ENCODE data around the gene AREL1. TPM values are rescaled to one million over a fixed set of nuclear protein-coding genes. Genes with fewer than 3 reads are reported as not detected.

The AREL1 gene
- total and polyA plus RNA-seq, 7 donors, result 4.8 to 20.2 (median 12.5) TPM

Small RNAs within 50 kb of the gene (small RNA-seq; reads per million reads assigned to genes)
- 0 reads per million in 3 donors for gene RF00409

Other genes with a start within 250 kb of the AREL1 start
- 100 to 1,000 TPM; 182 to 273 (median 215) TPM for gene NPC2, start 219.8 kb downstream of the AREL1 start, total RNA-seq
- gene NPC2, start 219.8 kb downstream of the AREL1 start, polyA plus RNA-seq, result 100 to 1,000 TPM; 176 to 251 (median 230) TPM
- gene ISCA2, start 219.3 kb downstream of the AREL1 start, total RNA-seq, result 10 to 100 TPM in 3 of 4 donors, 1 to 10 TPM in 1; 8.6 to 15.7 (median 12.0) TPM
- gene ISCA2, start 219.3 kb downstream of the AREL1 start, polyA plus RNA-seq, result 10 to 100 TPM; 24.2 to 59.0 (median 27.0) TPM
- gene LTBP2, start 100.8 kb downstream of the AREL1 start, total RNA-seq, result 10 to 100 TPM; 12.1 to 71.2 (median 15.3) TPM
- 1 to 10 TPM in 2 of 3 donors, under 1 TPM in 1; 0.46 to 7.1 (median 1.2) TPM for gene LTBP2, start 100.8 kb downstream of the AREL1 start, polyA plus RNA-seq
- gene FCF1, start 64 bp upstream of the AREL1 start, total RNA-seq, result 10 to 100 TPM; 18.6 to 35.7 (median 28.3) TPM
- gene FCF1, start 64 bp upstream of the AREL1 start, polyA plus RNA-seq, result 10 to 100 TPM; 22.2 to 32.3 (median 23.4) TPM
- gene YLPM1, start 50.2 kb upstream of the AREL1 start, total RNA-seq, result 10 to 100 TPM; 40.3 to 58.7 (median 40.6) TPM
- gene YLPM1, start 50.2 kb upstream of the AREL1 start, polyA plus RNA-seq, result 10 to 100 TPM in 1 of 3 donors, 1 to 10 TPM in 2; 7.2 to 23.6 (median 7.2) TPM
- under 1 TPM in 1 of 4 donors, not detected in 3; 0.16 TPM for gene PROX2, start 163.1 kb upstream of the AREL1 start, total RNA-seq
- gene PROX2, start 163.1 kb upstream of the AREL1 start, polyA plus RNA-seq, result under 1 TPM in 1 of 3 donors, not detected in 2; 0.01 TPM
- gene DLST, start 168.8 kb upstream of the AREL1 start, total RNA-seq, result 100 to 1,000 TPM in 1 of 4 donors, 10 to 100 TPM in 3; 68.6 to 114 (median 71.8) TPM
- 100 to 1,000 TPM in 2 of 3 donors, 10 to 100 TPM in 1; 66.1 to 114 (median 105) TPM for gene DLST, start 168.8 kb upstream of the AREL1 start, polyA plus RNA-seq
- 10 to 100 TPM in 1 of 4 donors, 1 to 10 TPM in 3; 4.6 to 11.1 (median 6.7) TPM for gene RPS6KL1, start 210.2 kb upstream of the AREL1 start, total RNA-seq
- gene RPS6KL1, start 210.2 kb upstream of the AREL1 start, polyA plus RNA-seq, result 1 to 10 TPM; 1.8 to 4.0 (median 2.8) TPM
- gene PGF, start 242.5 kb upstream of the AREL1 start, total RNA-seq, result 10 to 100 TPM in 2 of 4 donors, 1 to 10 TPM in 2; 3.6 to 15.6 (median 9.7) TPM
- gene PGF, start 242.5 kb upstream of the AREL1 start, polyA plus RNA-seq, result 1 to 10 TPM; 1.2 to 9.1 (median 1.6) TPM

Data from sigmoid colon (tissue), 7 donors.